Loucy (cell line): Measurements from ENCODE around the gene ZNF44.

Experiments
- CTCF ChIP-seq: fragments of 200-600 bp; sonication (generic); conservative IDR thresholded peaks from 2 replicates; pipeline ENCODE4 v1.5.1; 2014; ENCODE audit warnings: mild to moderate bottlenecking, antibody characterized with exemption, low read length
- EZH2phosphoT487 ChIP-seq: fragments of 200-600 bp; IDR thresholded peaks from 2 replicates; pipeline ENCODE4 v1.6.1; 2018; ENCODE audit warnings: antibody characterized with exemption, mild to moderate bottlenecking, moderate library complexity, borderline replicate concordance

- no peak for TF ChIP-seq CTCF
- TF ChIP-seq EZH2phosphoT487, result no peak
Measured at GRCh38 chr19:12331211-12331941, 36.7 kb upstream of the ZNF44 start.
